Medulla oblongata (tissue), 1 donor: Measurements from ENCODE around the gene CAPN15.
"Not testable (repeated sequence)": the region's sequence is repeated elsewhere in the genome, so short reads cannot be mapped to it uniquely, and the experiment has no call there.

Experiments
- DNase-seq: peaks from one replicate; pipeline ENCODE4 v3.0.0-alpha.2; 2015; ENCODE audit errors: extremely low spot score

The CAPN15 gene

GRCh38 chr16:591892-592517 is 64.5 kb downstream of the CAPN15 start:
- no peak for DNase-seq

GRCh38 chr16:592518-593306 is 65.2 kb downstream of the CAPN15 start:
- peak; percentile 76 for DNase-seq

GRCh38 chr16:593406-593805 is 65.9 kb downstream of the CAPN15 start:
- no peak for DNase-seq

GRCh38 chr16:593807-594206 is 66.3 kb downstream of the CAPN15 start:
- DNase-seq: no peak

- DNase-seq: no peak
These were observed 67.6 kb downstream of the CAPN15 start for GRCh38 chr16:595094-595528.

GRCh38 chr16:595942-596735 is 68.6 kb downstream of the CAPN15 start:
- no peak for DNase-seq

- DNase-seq: no peak
These were observed 69.2 kb downstream of the CAPN15 start for GRCh38 chr16:596736-597060.

GRCh38 chr16:597655-598054 is 70.1 kb downstream of the CAPN15 start:
- not testable (repeated sequence) for DNase-seq

- no peak for DNase-seq
These were observed 71.6 kb downstream of the CAPN15 start for GRCh38 chr16:598823-599739.

GRCh38 chr16:600781-601180 is 73.3 kb downstream of the CAPN15 start:
- DNase-seq: no peak

- DNase-seq: no peak
These were observed 76.4 kb downstream of the CAPN15 start for GRCh38 chr16:603933-604332.
